IMR-90 (cell line): ENCODE measurements around the gene ARHGAP35. TPM values are rescaled to one million over a fixed set of nuclear protein-coding genes. Genes with fewer than 3 reads are reported as not detected.

Experiments
- ATAC-seq: fragments of 200-7000 bp; cut with Tn5 transposase; 2 replicates; pipeline ENCODE4 v1.9.1; 2020; ENCODE audit warnings: low read depth, mild to moderate bottlenecking, moderate library complexity
- BruUV-seq: library from RNA; stranded (reverse); fragments of 400-500 nt; replicated peaks from 2 replicates; lab custom pipeline; 2021; lab: Mats Ljungman, UMichigan
- CTCF ChIA-PET: fragments of 300-600 bp; formaldehyde crosslinking; extraction: SDS; loops from one replicate; lab custom pipeline; 2021; ENCODE audit warnings: antibody characterized with exemption; lab: Yijun Ruan, JAX
- POLR2A ChIA-PET: fragments of 300-600 bp; sonication (Branson Sonifier 250); formaldehyde crosslinking; loops from one replicate; lab custom pipeline; 2022; ENCODE audit warnings: antibody characterized with exemption; ENCODE audit not compliant: unreplicated experiment; lab: Charles Lee
- DNase-seq: peaks from one replicate; pipeline ENCODE4 v3.0.0; 2013
- H2AFZ ChIP-seq: replicated peaks from 2 replicates; pipeline ENCODE3; 2013; ENCODE audit warnings: low read length, mild to moderate bottlenecking; ENCODE audit not compliant: poor library complexity
- H2AK5ac ChIP-seq: 2 replicates; pipeline ENCODE4 v1.6.1; 2013; ENCODE audit warnings: low read depth, low read length, inconsistent platforms
- H2AK9ac ChIP-seq: replicated peaks from 2 replicates; pipeline ENCODE3; 2013; ENCODE audit warnings: mild to moderate bottlenecking, low read depth, low read length, moderate library complexity; ENCODE audit not compliant: poor library complexity
- H2BK120ac ChIP-seq: 2 replicates; pipeline ENCODE4 v1.6.1; 2013; ENCODE audit warnings: low read depth, low read length, inconsistent platforms
- H2BK15ac ChIP-seq: 3 replicates; pipeline ENCODE4 v1.6.1; 2013; ENCODE audit warnings: low read depth, low read length, inconsistent platforms
- H2BK20ac ChIP-seq: 2 replicates; pipeline ENCODE4 v1.6.1; 2013; ENCODE audit warnings: low read depth, mild to moderate bottlenecking, inconsistent platforms, low read length, moderate library complexity
- H2BK5ac ChIP-seq: 2 replicates; pipeline ENCODE4 v1.6.1; 2013; ENCODE audit warnings: mild to moderate bottlenecking, low read depth, low read length, inconsistent platforms; ENCODE audit not compliant: poor library complexity, severe bottlenecking
- H3K14ac ChIP-seq: replicated peaks from 2 replicates; pipeline ENCODE4 v1.6.1; 2013; ENCODE audit warnings: low read depth, low read length, inconsistent platforms
- H3K18ac ChIP-seq: 2 replicates; pipeline ENCODE4 v1.6.1; 2013; ENCODE audit warnings: low read depth, low read length, control low read depth
- H3K23ac ChIP-seq: 2 replicates; pipeline ENCODE4 v1.6.1; 2013; ENCODE audit warnings: low read depth, low read length, inconsistent platforms
- H3K27ac ChIP-seq: 2 replicates; pipeline ENCODE4 v1.5.1; 2013; ENCODE audit warnings: mild to moderate bottlenecking, control low read depth, low read length; ENCODE audit not compliant: insufficient read depth
- H3K27me3 ChIP-seq: 2 replicates; pipeline ENCODE4 v1.6.1; 2013; ENCODE audit warnings: low read length; ENCODE audit not compliant: control insufficient read depth, insufficient read depth
- H3K36me3 ChIP-seq: 2 replicates; pipeline ENCODE4 v1.6.1; 2013; ENCODE audit warnings: low read length, mixed read lengths; ENCODE audit not compliant: control insufficient read depth, insufficient read depth
- H3K4ac ChIP-seq: 2 replicates; pipeline ENCODE4 v1.6.1; 2013; ENCODE audit warnings: low read depth, low read length, inconsistent platforms
- H3K4me1 ChIP-seq: 2 replicates; pipeline ENCODE4 v1.6.1; 2013; ENCODE audit warnings: low read length, mixed read lengths; ENCODE audit not compliant: control insufficient read depth, insufficient read depth
- H3K4me2 ChIP-seq: 2 replicates; pipeline ENCODE4 v1.6.1; 2013; ENCODE audit warnings: low read depth, mild to moderate bottlenecking, control low read depth, low read length, moderate library complexity
- H3K4me3 ChIP-seq: 2 replicates; pipeline ENCODE4 v1.5.1; 2013; ENCODE audit warnings: low read depth, mild to moderate bottlenecking, control low read depth, low read length, moderate library complexity; ENCODE audit not compliant: insufficient read depth
- H3K56ac ChIP-seq: 2 replicates; pipeline ENCODE4 v1.6.1; 2013; ENCODE audit warnings: low read length, inconsistent platforms; ENCODE audit not compliant: insufficient read depth; ENCODE audit errors: extremely low read depth
- H3K79me1 ChIP-seq, 2 experiments: 2 replicates each; pipeline ENCODE4 v1.6.1; 2013; ENCODE audit warnings: low read length in 2 of 2, inconsistent platforms in 1 of 2, low read depth in 1 of 2
- H3K9ac ChIP-seq: 2 replicates; pipeline ENCODE4 v1.6.1; 2013; ENCODE audit warnings: low read depth, low read length, control low read depth
- H3K9me1 ChIP-seq: 2 replicates; pipeline ENCODE4 v1.6.1; 2013; ENCODE audit warnings: low read length, inconsistent platforms; ENCODE audit not compliant: insufficient read depth
- H3K9me3 ChIP-seq: 2 replicates; pipeline ENCODE4 v1.6.1; 2013; ENCODE audit warnings: low read length; ENCODE audit not compliant: control insufficient read depth, insufficient read depth
- H4K20me1 ChIP-seq: 2 replicates; pipeline ENCODE4 v1.6.1; 2013; ENCODE audit warnings: low read length, inconsistent platforms; ENCODE audit not compliant: insufficient read depth
- H4K5ac ChIP-seq: 2 replicates; pipeline ENCODE4 v1.6.1; 2013; ENCODE audit warnings: mild to moderate bottlenecking, low read depth, low read length, control low read depth
- H4K8ac ChIP-seq, 2 experiments: 2 replicates each; pipeline ENCODE4 v1.6.1; 2013; ENCODE audit warnings: low read depth in 2 of 2, low read length in 2 of 2, control low read depth in 1 of 2, inconsistent platforms in 1 of 2
- H4K91ac ChIP-seq: 2 replicates; pipeline ENCODE4 v1.6.1; 2013; ENCODE audit warnings: low read depth, low read length, inconsistent platforms; ENCODE audit not compliant: insufficient read depth
- BHLHE40 ChIP-seq: fragments of 150-350 bp; IDR thresholded peaks from 2 replicates; pipeline ENCODE4 v1.6.1; 2016; ENCODE audit warnings: mild to moderate bottlenecking, low read depth, low read length
- MAZ ChIP-seq: IDR thresholded peaks from 2 replicates; pipeline ENCODE4 v1.6.1; 2012; ENCODE audit warnings: low read depth, mild to moderate bottlenecking, low read length, improper control_type of control experiment, moderate library complexity, borderline replicate concordance
- NFE2L2 ChIP-seq: fragments of 150-350 bp; IDR thresholded peaks from 2 replicates; pipeline ENCODE4 v1.6.1; 2016; ENCODE audit warnings: low read depth, mild to moderate bottlenecking, low read length
- POLR2A ChIP-seq: IDR thresholded peaks from 2 replicates; pipeline ENCODE4 v1.6.1; 2012; ENCODE audit warnings: mild to moderate bottlenecking, low read depth, low read length
- SMC3 ChIP-seq: fragments of 150-350 bp; IDR thresholded peaks from 2 replicates; pipeline ENCODE4 v1.6.1; 2016; ENCODE audit warnings: low read depth, mild to moderate bottlenecking, antibody characterized with exemption, low read length, moderate library complexity
- WGBS, 2 experiments: methylation state at CpG; one replicate each; pipeline versions ENCODE4 v1.1.5 to v1.1.7; 2013; ENCODE audit warnings: missing lambda C conversion rate in 2 of 2; ENCODE audit not compliant: insufficient read length in 1 of 2; ENCODE audit errors: extremely low coverage in 2 of 2; 5-methylcytosine and 5-hydroxymethylcytosine counted together
- dilution Hi-C: fragments of 300-500 bp; cut with HindIII; formaldehyde crosslinking; loops from one replicate; pipeline ENCODE4 v1.14.3; 2018; ENCODE audit warnings: low sequenced_read_pairs; ENCODE audit not compliant: unreplicated experiment
- in situ Hi-C: fragments of 300-500 bp; cut with MboI; formaldehyde crosslinking; loops from 3 replicates; pipeline ENCODE4 v1.14.3; 2019; ENCODE audit warnings: low sequenced_read_pairs, inconsistent platforms, mixed read lengths
- intact Hi-C: fragments of 100-400 bp; cut with micrococcal nuclease; formaldehyde crosslinking; loops from 2 replicates; pipeline ENCODE4 v1.10.0; 2022
- polyA plus RNA-seq, 3 experiments: library from polyadenylated mRNA; depleted of rRNA; stranded (reverse); fragments of >200 nt; gene quantifications; 2 replicates each; pipeline ENCODE4 v1.2.3, GENCODE V29; 2012; ENCODE audit warnings: low replicate concordance in 1 of 3
- total RNA-seq: library from RNA; depleted of rRNA; stranded (reverse); fragments of >200 nt; gene quantifications from 2 replicates; pipeline ENCODE4 v1.2.3, GENCODE V29; 2012
- TF ChIP-seq, protein P1 (sequence below): fragments of 150-350 bp; IDR thresholded peaks from 2 replicates; pipeline ENCODE4 v1.6.1; 2017; ENCODE audit warnings: mild to moderate bottlenecking, antibody characterized with exemption, low read length, low read depth
- TF ChIP-seq, protein P2 (sequence below): fragments of 150-350 bp; IDR thresholded peaks from 2 replicates; pipeline ENCODE4 v1.6.1; 2016; ENCODE audit warnings: low read depth, mild to moderate bottlenecking, low read length, moderate library complexity, borderline replicate concordance

The ARHGAP35 gene
- total and polyA plus RNA-seq, 2 of the 4 experiments (the other 2 are of a cell fraction): 16.4 to 29.0 TPM

DNA sequence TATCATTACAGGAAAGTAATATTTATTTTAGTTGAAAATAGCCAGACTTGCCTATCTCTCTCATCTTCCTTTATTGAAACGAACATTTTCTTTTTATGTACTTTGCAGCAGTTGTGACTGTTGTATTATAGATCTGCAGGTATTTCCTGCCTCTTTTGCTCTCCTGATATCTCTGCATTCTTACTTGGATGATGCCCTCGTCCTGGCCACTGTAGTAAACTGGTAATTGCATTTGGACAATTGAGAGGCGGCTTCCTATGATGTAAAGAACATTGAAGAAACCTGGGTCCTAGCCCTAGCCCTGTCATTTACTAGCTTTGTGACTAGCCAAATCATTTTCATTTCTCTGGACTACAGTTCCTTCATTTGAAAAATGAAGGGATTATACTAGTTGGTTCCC, 6.4 kb downstream of the ARHGAP35 start:
- H2AFZ ChIP-seq: no peak overlapping the region
- no peak overlapping the region; the same call in 1 of the 2 replicates for H3K4me2 ChIP-seq
- no peak overlapping the region for H2AK9ac ChIP-seq
- no peak overlapping the region for H3K9ac ChIP-seq
- no peak overlapping the region for H3K4ac ChIP-seq
- peaks cover 35 to 77% of the 10 kb centered on the region in 2 experiments for H3K79me1 ChIP-seq
- H4K8ac ChIP-seq: no peak overlapping the region
- H3K4me1 ChIP-seq: peaks cover 23% of the 10 kb centered on the region
- intact Hi-C loops: no loop called here
- no peaks in the 10 kb centered on the region for H3K9me3 ChIP-seq
- no peak overlapping the region for H4K91ac ChIP-seq
- CTCF ChIA-PET: no interaction called here
- no peak overlapping the region for H2AK5ac ChIP-seq
- H2BK5ac ChIP-seq: no peak overlapping the region
- DNase-seq (no peak), ATAC-seq (no peak)
- H3K18ac ChIP-seq: no peak overlapping the region
- H3K23ac ChIP-seq: no peak overlapping the region
- H3K9me1 ChIP-seq: peaks cover 29% of the 10 kb centered on the region
- H2BK20ac ChIP-seq: no peak overlapping the region
- no peak overlapping the region for H2BK15ac ChIP-seq
- no peak overlapping the region for H2BK120ac ChIP-seq
- peaks cover 85% of the 10 kb centered on the region for H4K20me1 ChIP-seq
- TF ChIP-seq POLR2A (no peak), SMC3 (no peak), NFE2L2 (no peak), BHLHE40 (no peak), MAZ (no peak)
- TF ChIP-seq, protein P1, sequence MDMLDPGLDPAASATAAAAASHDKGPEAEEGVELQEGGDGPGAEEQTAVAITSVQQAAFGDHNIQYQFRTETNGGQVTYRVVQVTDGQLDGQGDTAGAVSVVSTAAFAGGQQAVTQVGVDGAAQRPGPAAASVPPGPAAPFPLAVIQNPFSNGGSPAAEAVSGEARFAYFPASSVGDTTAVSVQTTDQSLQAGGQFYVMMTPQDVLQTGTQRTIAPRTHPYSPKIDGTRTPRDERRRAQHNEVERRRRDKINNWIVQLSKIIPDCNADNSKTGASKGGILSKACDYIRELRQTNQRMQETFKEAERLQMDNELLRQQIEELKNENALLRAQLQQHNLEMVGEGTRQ: no peak
- TF ChIP-seq, protein P2, sequence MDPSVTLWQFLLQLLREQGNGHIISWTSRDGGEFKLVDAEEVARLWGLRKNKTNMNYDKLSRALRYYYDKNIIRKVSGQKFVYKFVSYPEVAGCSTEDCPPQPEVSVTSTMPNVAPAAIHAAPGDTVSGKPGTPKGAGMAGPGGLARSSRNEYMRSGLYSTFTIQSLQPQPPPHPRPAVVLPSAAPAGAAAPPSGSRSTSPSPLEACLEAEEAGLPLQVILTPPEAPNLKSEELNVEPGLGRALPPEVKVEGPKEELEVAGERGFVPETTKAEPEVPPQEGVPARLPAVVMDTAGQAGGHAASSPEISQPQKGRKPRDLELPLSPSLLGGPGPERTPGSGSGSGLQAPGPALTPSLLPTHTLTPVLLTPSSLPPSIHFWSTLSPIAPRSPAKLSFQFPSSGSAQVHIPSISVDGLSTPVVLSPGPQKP: no peak
- in situ Hi-C loops: no loop called here
- H3K4me3 ChIP-seq: no peak overlapping the region
- H4K5ac ChIP-seq: no peak overlapping the region
- H3K27ac ChIP-seq: no peak overlapping the region
- no CpG with 5 or more reads among the region's 3 CpGs for WGBS, 2 experiments
- no peak overlapping the region for H3K14ac ChIP-seq
- H3K36me3 ChIP-seq: no peaks in the 10 kb centered on the region
- H3K56ac ChIP-seq: no peak overlapping the region
- POLR2A ChIA-PET: no interaction called here
- no peaks in the 10 kb centered on the region for H3K27me3 ChIP-seq
- dilution Hi-C loops: no loop called here
- BruUV-seq: no TSS peak
